ENCODE measurements around the gene GDF15. TPM values are rescaled to one million over a fixed set of nuclear protein-coding genes. Genes with fewer than 3 reads are reported as not detected.
"Not testable (repeated sequence)": the region's sequence is repeated elsewhere in the genome, so short reads cannot be mapped to it uniquely, and the experiment has no call there.

GDF15 gene
- polyA plus RNA-seq, 1 donor (not counting 4 experiments of a cell fraction or from before 2014, with no cell fraction given): 0.31 TPM

DNA sequence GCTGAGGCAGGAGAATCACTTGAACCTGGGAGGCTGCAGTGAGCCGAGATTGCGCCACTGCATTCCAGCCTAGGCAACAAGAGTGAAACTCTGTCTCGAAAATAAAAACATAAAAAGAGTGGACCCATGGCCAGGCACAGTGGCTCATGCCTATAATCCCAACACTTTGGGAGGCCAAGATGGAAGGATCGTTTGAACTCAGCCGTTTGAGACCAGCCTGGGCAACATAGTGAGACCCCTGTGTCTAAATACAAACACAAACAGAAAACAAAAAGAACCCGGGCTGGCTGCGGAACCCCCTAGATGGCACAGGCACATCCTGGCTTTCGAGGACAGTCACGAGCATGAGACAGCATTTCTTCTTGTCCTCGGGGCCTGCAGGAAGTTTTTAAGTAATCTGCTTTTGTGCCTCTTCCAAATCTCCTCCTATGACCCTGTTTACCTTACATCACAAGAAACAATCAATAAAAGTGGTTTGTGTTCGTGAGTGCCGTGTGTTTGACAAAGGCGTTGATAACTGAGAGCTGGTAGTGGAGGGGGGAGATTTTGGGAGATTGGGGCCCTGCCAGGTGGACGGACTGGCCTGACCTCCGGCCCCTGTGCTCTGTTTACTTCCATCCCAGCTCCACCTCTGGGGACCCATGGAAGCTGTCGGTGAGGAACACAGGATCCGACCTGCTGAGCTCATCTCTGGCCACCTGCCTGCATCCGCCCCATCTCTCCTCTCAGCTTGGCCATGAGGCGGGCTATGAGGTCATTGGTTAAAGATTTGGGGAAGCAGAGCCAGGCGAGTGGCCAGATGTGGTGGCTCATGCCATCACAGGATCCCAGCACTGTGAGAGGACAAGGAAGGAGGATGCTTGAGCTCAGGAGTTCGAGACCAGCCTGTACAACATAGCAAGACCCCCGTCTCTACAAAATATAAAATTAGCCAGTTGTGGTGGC lies 5.9 kb upstream of the GDF15 start:
- no peak overlapping the region for H3K4me3 ChIP-seq (ENCODE audit: control insufficient read depth in 2 of 3, extremely low read depth in 1 of 3, insufficient read depth in 2 of 3, low read depth in 1 of 3, low read length in 3 of 3)
- no peaks in the 10 kb centered on the region for H3K36me3 ChIP-seq (ENCODE audit: control insufficient read depth in 2 of 2, extremely low read depth in 1 of 2, insufficient read depth in 2 of 2, low read length in 2 of 2)
- FAIRE-seq (no peak), DNase-seq (ENCODE audit: low read depth, low spot score) (no peak)
- H3K9me3 ChIP-seq (ENCODE audit: control insufficient read depth, low read depth, low read length): no peaks in the 10 kb centered on the region
- H3K9me1 ChIP-seq (ENCODE audit: control insufficient read depth, extremely low read depth, insufficient read depth, low read length): no peaks in the 10 kb centered on the region
- peak overlapping the region; percentile 4 for H3K27ac ChIP-seq (ENCODE audit: control insufficient read depth, insufficient read depth, low read length)
- peaks cover 8% of the 10 kb centered on the region for H3K4me1 ChIP-seq (ENCODE audit: control insufficient read depth, extremely low read depth, insufficient read depth, low read length)
- no peak overlapping the region for H3K9ac ChIP-seq (ENCODE audit: control insufficient read depth, extremely low read depth, insufficient read depth, low read length)
- no peaks in the 10 kb centered on the region for H3K79me2 ChIP-seq (ENCODE audit: control insufficient read depth, insufficient read depth, low read length)
- no peaks in the 10 kb centered on the region for H3K27me3 ChIP-seq (ENCODE audit: control insufficient read depth, extremely low read depth, insufficient read depth, low read length)
- dilution Hi-C loops (cut with MboI; ENCODE audit: extremely low pct_ligation_motif_present, low sequenced_read_pairs): no loop called here
- H3K4me2 ChIP-seq (ENCODE audit: control insufficient read depth, extremely low read depth, insufficient read depth, low read depth, low read length): peak overlapping the region; percentile 10
- peak overlapping the region; percentile 66 for H2AFZ ChIP-seq (ENCODE audit: control insufficient read depth, low read length)
- TF ChIP-seq, protein P1, sequence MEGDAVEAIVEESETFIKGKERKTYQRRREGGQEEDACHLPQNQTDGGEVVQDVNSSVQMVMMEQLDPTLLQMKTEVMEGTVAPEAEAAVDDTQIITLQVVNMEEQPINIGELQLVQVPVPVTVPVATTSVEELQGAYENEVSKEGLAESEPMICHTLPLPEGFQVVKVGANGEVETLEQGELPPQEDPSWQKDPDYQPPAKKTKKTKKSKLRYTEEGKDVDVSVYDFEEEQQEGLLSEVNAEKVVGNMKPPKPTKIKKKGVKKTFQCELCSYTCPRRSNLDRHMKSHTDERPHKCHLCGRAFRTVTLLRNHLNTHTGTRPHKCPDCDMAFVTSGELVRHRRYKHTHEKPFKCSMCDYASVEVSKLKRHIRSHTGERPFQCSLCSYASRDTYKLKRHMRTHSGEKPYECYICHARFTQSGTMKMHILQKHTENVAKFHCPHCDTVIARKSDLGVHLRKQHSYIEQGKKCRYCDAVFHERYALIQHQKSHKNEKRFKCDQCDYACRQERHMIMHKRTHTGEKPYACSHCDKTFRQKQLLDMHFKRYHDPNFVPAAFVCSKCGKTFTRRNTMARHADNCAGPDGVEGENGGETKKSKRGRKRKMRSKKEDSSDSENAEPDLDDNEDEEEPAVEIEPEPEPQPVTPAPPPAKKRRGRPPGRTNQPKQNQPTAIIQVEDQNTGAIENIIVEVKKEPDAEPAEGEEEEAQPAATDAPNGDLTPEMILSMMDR (optimal IDR thresholded peaks at IDR 0.05 in 1 of 3, IDR thresholded peaks at IDR 0.05 in 1 of 3, conservative IDR thresholded peaks at IDR 0.05 in 1 of 3; ENCODE audit: extremely low read depth in 1 of 3, insufficient read depth in 2 of 3, low read length in 3 of 3): no peak
- no peak for TF ChIP-seq EZH2 (IDR thresholded peaks at IDR 0.05; ENCODE audit: low read length)
- H4K20me1 ChIP-seq (ENCODE audit: control insufficient read depth, extremely low read depth, insufficient read depth, low read length): no peaks in the 10 kb centered on the region

DNA sequence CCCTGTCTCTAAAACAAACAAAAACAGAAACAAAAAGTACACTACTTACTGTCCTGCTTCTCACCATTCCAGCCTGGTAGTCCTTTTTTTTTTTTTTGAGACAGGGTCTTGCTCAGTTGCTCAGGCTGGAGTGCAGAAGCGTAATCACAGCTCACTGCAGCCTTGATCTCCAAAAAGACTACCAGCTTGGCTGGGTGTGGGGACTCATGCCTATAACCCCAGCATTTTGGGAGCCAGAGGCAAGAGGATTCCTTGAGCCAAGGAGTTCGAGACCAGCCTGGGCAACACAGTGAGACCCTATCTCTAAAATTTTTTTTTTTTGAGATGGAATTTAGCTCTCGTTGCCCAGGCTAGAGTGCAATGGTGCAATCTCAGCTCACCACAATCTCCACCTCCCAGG lies 5.1 kb upstream of the GDF15 start:
- H3K9me1 ChIP-seq (ENCODE audit: control insufficient read depth, extremely low read depth, insufficient read depth, low read length): no peaks in the 10 kb centered on the region
- H3K9me3 ChIP-seq (ENCODE audit: control insufficient read depth, low read depth, low read length): no peaks in the 10 kb centered on the region
- no peak overlapping the region for H3K4me3 ChIP-seq (ENCODE audit: control insufficient read depth in 2 of 3, extremely low read depth in 1 of 3, insufficient read depth in 2 of 3, low read depth in 1 of 3, low read length in 3 of 3)
- TF ChIP-seq, protein P1 (optimal IDR thresholded peaks at IDR 0.05 in 1 of 3, IDR thresholded peaks at IDR 0.05 in 1 of 3, conservative IDR thresholded peaks at IDR 0.05 in 1 of 3; ENCODE audit: extremely low read depth in 1 of 3, insufficient read depth in 2 of 3, low read length in 3 of 3): no peak
- no peak for TF ChIP-seq EZH2 (IDR thresholded peaks at IDR 0.05; ENCODE audit: low read length)
- dilution Hi-C loops (cut with MboI; ENCODE audit: extremely low pct_ligation_motif_present, low sequenced_read_pairs): no loop called here
- H3K79me2 ChIP-seq (ENCODE audit: control insufficient read depth, insufficient read depth, low read length): no peaks in the 10 kb centered on the region
- H3K4me1 ChIP-seq (ENCODE audit: control insufficient read depth, extremely low read depth, insufficient read depth, low read length): peaks cover 13% of the 10 kb centered on the region
- H3K27ac ChIP-seq (ENCODE audit: control insufficient read depth, insufficient read depth, low read length): no peak overlapping the region
- FAIRE-seq: no peak
- H3K27me3 ChIP-seq (ENCODE audit: control insufficient read depth, extremely low read depth, insufficient read depth, low read length): no peaks in the 10 kb centered on the region
- no peak for DNase-seq (ENCODE audit: low read depth, low spot score)
- no peak overlapping the region for H3K4me2 ChIP-seq (ENCODE audit: control insufficient read depth, extremely low read depth, insufficient read depth, low read depth, low read length)
- H3K9ac ChIP-seq (ENCODE audit: control insufficient read depth, extremely low read depth, insufficient read depth, low read length): no peak overlapping the region
- no peaks in the 10 kb centered on the region for H4K20me1 ChIP-seq (ENCODE audit: control insufficient read depth, extremely low read depth, insufficient read depth, low read length)
- H3K36me3 ChIP-seq (ENCODE audit: control insufficient read depth in 2 of 2, extremely low read depth in 1 of 2, insufficient read depth in 2 of 2, low read length in 2 of 2): no peaks in the 10 kb centered on the region
- no peak overlapping the region for H2AFZ ChIP-seq (ENCODE audit: control insufficient read depth, low read length)

DNA sequence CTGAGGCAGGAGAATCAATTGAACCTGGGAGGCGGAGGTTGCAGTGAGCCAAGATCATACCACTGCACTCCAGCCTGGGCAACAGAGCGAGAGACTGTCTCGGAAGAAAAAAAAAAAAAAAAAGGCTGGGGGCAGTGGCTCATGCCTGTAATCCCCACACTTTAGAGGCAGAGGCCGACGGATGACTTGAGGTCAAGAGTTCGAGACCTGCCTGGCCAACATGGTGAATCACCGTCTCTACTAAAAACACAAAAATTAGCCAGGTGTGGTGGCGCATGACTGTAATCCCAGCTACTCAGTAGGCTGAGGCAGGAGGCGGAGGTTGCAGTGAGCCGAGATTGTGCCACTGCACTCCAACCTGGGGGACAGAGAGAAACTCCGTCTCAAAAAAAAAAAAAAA lies 2.3 kb upstream of the GDF15 start:
- FAIRE-seq; dilution Hi-C loops (cut with MboI; ENCODE audit: extremely low pct_ligation_motif_present, low sequenced_read_pairs); H3K9me3 ChIP-seq (ENCODE audit: control insufficient read depth, low read depth, low read length); DNase-seq (ENCODE audit: low read depth, low spot score); H4K20me1 ChIP-seq (ENCODE audit: control insufficient read depth, extremely low read depth, insufficient read depth, low read length); H3K9ac ChIP-seq (ENCODE audit: control insufficient read depth, extremely low read depth, insufficient read depth, low read length); H3K4me2 ChIP-seq (ENCODE audit: control insufficient read depth, extremely low read depth, insufficient read depth, low read depth, low read length); H3K27ac ChIP-seq (ENCODE audit: control insufficient read depth, insufficient read depth, low read length); H2AFZ ChIP-seq (ENCODE audit: control insufficient read depth, low read length); H3K36me3 ChIP-seq (ENCODE audit: control insufficient read depth in 2 of 2, extremely low read depth in 1 of 2, insufficient read depth in 2 of 2, low read length in 2 of 2); H3K4me3 ChIP-seq (ENCODE audit: control insufficient read depth in 2 of 3, extremely low read depth in 1 of 3, insufficient read depth in 2 of 3, low read depth in 1 of 3, low read length in 3 of 3); H3K9me1 ChIP-seq (ENCODE audit: control insufficient read depth, extremely low read depth, insufficient read depth, low read length); H3K79me2 ChIP-seq (ENCODE audit: control insufficient read depth, insufficient read depth, low read length): not testable (repeated sequence)
- H3K27me3 ChIP-seq (ENCODE audit: control insufficient read depth, extremely low read depth, insufficient read depth, low read length): peaks cover 15% of the 10 kb centered on the region
- peaks cover 25% of the 10 kb centered on the region for H3K4me1 ChIP-seq (ENCODE audit: control insufficient read depth, extremely low read depth, insufficient read depth, low read length)

Data from keratinocyte (primary cell).